ENCODE results near the gene ARHGAP12.
A peak's percentile ranks its signal among the peaks of the same experiment; 100 is the strongest.

ARHGAP12 gene

DNA sequence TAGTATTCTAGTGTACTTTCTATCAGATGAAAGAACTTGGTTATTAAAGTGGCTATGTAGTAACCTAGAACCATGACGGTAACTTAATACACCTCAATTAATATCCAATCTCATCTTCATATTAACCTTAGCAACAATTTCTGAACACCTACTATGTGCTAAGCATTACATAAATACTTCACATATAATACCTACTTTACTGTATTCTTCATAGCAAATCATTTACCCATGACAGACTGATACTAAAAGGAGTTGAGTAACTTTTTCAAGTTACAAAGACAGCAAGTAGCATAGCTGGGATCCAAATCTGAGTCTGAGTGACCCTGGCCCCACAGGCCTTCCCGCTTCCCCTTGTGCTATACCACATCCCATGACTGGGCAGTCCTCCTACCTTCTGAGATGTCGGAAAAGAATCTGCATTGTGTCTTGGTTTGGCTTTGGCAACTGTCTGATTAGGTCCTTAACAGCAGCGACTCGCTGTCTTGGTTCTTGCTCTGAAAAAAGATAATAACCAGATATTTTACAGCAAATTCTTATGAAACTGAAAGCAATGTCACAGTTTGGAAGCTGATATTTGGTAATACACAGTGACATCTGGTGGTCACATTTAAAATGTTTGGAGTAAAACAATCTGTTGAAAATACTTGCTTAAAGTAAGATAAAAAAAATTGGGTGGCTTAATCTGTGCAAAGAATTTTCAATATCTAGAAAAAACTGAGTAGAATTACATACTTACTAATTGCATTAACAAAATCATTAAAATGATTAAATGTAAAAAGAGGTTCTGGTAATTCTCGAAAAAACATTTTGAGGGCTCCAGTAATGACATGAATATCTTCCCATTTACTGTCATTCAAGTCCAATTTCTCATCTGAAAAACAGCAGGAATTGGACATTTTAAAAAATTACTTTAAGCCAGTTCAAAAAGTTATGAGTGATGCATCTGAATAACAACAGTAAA is 120.1 kb downstream of the ARHGAP12 start:
- TF ChIP-seq, protein P1, sequence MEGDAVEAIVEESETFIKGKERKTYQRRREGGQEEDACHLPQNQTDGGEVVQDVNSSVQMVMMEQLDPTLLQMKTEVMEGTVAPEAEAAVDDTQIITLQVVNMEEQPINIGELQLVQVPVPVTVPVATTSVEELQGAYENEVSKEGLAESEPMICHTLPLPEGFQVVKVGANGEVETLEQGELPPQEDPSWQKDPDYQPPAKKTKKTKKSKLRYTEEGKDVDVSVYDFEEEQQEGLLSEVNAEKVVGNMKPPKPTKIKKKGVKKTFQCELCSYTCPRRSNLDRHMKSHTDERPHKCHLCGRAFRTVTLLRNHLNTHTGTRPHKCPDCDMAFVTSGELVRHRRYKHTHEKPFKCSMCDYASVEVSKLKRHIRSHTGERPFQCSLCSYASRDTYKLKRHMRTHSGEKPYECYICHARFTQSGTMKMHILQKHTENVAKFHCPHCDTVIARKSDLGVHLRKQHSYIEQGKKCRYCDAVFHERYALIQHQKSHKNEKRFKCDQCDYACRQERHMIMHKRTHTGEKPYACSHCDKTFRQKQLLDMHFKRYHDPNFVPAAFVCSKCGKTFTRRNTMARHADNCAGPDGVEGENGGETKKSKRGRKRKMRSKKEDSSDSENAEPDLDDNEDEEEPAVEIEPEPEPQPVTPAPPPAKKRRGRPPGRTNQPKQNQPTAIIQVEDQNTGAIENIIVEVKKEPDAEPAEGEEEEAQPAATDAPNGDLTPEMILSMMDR (IDR thresholded peaks at IDR 0.05; ENCODE audit: low read depth, low read length, poor library complexity, severe bottlenecking), result peak; percentile 49
- no peak for TF ChIP-seq EZH2phosphoT487 (IDR thresholded peaks at IDR 0.05; ENCODE audit: borderline replicate concordance, low read length)
- H3K27me3 ChIP-seq (ENCODE audit: control insufficient read depth, low read length), result no peaks in the 10 kb centered on the region
- H3K9me2 ChIP-seq (replicated peaks; ENCODE audit: control insufficient read depth, low read length), result no peaks in the 10 kb centered on the region
- H3K9me3 ChIP-seq (ENCODE audit: control insufficient read depth, insufficient read depth, low read length), result no peaks in the 10 kb centered on the region
- no peak overlapping the region for H3K4me3 ChIP-seq (ENCODE audit: low read length)
- H3K27ac ChIP-seq (ENCODE audit: low read depth, low read length), result no peak overlapping the region
- H3K4me2 ChIP-seq (ENCODE audit: low read length), result peak overlapping the region; percentile 49
- 0 out of 2 replicates have a peak, but pooled peaks cover 4% of the 10 kb centered on the region for H3K36me3 ChIP-seq (ENCODE audit: control insufficient read depth, low read length)
- H3F3A ChIP-seq (ENCODE audit: control insufficient read depth, insufficient read depth), result no peaks in the 10 kb centered on the region
- no peaks in the 10 kb centered on the region for H4K20me1 ChIP-seq (ENCODE audit: control insufficient read depth, insufficient read depth, low read depth, low read length)
- peaks cover 5% of the 10 kb centered on the region for H3K4me1 ChIP-seq (ENCODE audit: control insufficient read depth, low read length)
- H3K79me2 ChIP-seq (ENCODE audit: control insufficient read depth, low read length), result no peaks in the 10 kb centered on the region

DNA sequence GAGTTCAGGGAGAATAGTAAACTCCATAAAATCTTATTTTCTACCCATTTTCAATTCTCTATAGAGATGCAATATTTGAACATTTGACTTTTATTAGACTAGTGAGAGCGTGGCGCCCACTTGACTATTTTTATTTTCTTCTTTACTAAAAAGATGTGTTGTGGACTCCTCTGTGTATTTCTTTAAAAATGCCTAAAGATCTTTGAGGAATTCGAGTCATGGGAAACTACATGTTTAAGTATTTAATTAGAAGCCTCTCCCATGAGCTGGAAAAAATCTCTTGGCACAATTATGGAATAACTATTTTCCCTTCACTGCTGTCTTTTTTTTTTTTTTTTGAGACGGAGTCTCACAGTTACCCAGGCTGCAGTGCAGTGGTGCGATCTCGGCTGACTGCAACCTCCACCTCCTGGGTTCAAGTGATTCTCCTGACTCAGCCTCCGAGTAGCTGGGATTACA is 124.2 kb downstream of the ARHGAP12 start:
- TF ChIP-seq, protein P1 (IDR thresholded peaks at IDR 0.05; ENCODE audit: low read depth, low read length, poor library complexity, severe bottlenecking), result no peak
- no peak for TF ChIP-seq EZH2phosphoT487 (IDR thresholded peaks at IDR 0.05; ENCODE audit: borderline replicate concordance, low read length)
- H3K4me1 ChIP-seq (ENCODE audit: control insufficient read depth, low read length), result peaks cover 5% of the 10 kb centered on the region

DNA sequence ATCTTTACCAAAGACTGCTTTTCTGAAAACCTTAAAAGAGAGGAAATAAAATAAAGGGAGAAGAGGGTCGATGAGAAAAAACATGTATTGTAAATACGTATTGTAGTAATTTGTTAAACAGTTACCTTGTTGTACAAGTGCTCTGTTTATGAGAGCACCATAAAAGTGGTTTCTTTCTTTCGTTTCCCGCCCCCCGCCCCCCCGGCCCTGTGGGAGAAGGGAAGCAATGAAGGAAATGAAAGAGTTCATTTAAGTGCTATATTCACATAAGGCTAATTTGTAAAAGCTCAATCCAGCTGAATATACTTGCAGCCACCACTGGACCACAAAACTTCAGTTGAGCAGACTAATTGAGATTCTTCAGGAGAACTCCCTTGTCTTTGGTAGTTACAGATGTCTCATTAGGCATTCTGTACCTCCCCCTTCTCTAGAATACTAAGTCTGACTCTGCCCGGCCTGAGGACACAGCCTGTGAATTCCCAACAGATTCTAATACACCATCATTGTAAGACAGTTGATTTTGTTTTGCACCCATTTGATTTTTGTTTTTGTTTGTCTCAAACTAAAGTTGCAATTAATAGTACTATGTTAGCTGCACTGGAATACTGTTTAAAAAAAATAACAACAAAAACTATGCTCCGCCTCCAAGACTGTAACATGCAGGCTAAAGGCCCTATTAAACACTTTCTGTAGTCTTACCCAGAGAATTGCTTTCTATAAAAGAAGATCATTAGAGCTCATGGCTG is 124.9 kb downstream of the ARHGAP12 start:
- Histone ChIP-seq H3K79me2 (ENCODE audit: control insufficient read depth, low read length) (no peaks in the 10 kb centered on the region), H3K36me3 (ENCODE audit: control insufficient read depth, low read length) (0 out of 2 replicates have a peak, but pooled peaks cover 4% of the 10 kb centered on the region), H4K20me1 (ENCODE audit: control insufficient read depth, insufficient read depth, low read depth, low read length) (no peaks in the 10 kb centered on the region), H3F3A (ENCODE audit: control insufficient read depth, insufficient read depth) (no peaks in the 10 kb centered on the region), H3K27ac (ENCODE audit: low read depth, low read length) (no peak overlapping the region), H3K27me3 (ENCODE audit: control insufficient read depth, low read length) (no peaks in the 10 kb centered on the region), H3K4me2 (ENCODE audit: low read length) (no peak overlapping the region), H3K4me1 (ENCODE audit: control insufficient read depth, low read length) (peaks cover 5% of the 10 kb centered on the region), H3K9me3 (ENCODE audit: control insufficient read depth, insufficient read depth, low read length) (no peaks in the 10 kb centered on the region), H3K9me2 (replicated peaks; ENCODE audit: control insufficient read depth, low read length) (no peaks in the 10 kb centered on the region), H3K4me3 (ENCODE audit: low read length) (no peak overlapping the region)
- TF ChIP-seq EZH2phosphoT487 (IDR thresholded peaks at IDR 0.05; ENCODE audit: borderline replicate concordance, low read length), result no peak
- TF ChIP-seq, protein P1 (IDR thresholded peaks at IDR 0.05; ENCODE audit: low read depth, low read length, poor library complexity, severe bottlenecking), result no peak

More for the DNA sequence above, 124.2 kb downstream of the ARHGAP12 start:
- no peaks in the 10 kb centered on the region for H3K9me2 ChIP-seq (replicated peaks; ENCODE audit: control insufficient read depth, low read length)
- no peaks in the 10 kb centered on the region for H3K9me3 ChIP-seq (ENCODE audit: control insufficient read depth, insufficient read depth, low read length)
- no peak overlapping the region for H3K4me3 ChIP-seq (ENCODE audit: low read length)
- H3K79me2 ChIP-seq (ENCODE audit: control insufficient read depth, low read length), result no peaks in the 10 kb centered on the region
- no peaks in the 10 kb centered on the region for H3K27me3 ChIP-seq (ENCODE audit: control insufficient read depth, low read length)
- H3K27ac ChIP-seq (ENCODE audit: low read depth, low read length), result no peak overlapping the region
- no peak overlapping the region for H3K4me2 ChIP-seq (ENCODE audit: low read length)
- no peaks in the 10 kb centered on the region for H3F3A ChIP-seq (ENCODE audit: control insufficient read depth, insufficient read depth)
- H3K36me3 ChIP-seq (ENCODE audit: control insufficient read depth, low read length), result 0 out of 2 replicates have a peak, but pooled peaks cover 4% of the 10 kb centered on the region
- no peaks in the 10 kb centered on the region for H4K20me1 ChIP-seq (ENCODE audit: control insufficient read depth, insufficient read depth, low read depth, low read length)
